RCC 7860 (cell line): ENCODE data around the gene PFKL.
A peak's percentile ranks its signal among the peaks of the same experiment; 100 is the strongest.

Experiments
- DNase-seq: peaks from one replicate; pipeline ENCODE4 v3.0.0-alpha.2; 2015; ENCODE audit warnings: low spot score
- FAIRE-seq: peaks from 2 replicates; lab custom pipeline; 2012; peaks lifted over from hg19 to GRCh38; lab: Jason Lieb, UNC

PFKL gene

DNA sequence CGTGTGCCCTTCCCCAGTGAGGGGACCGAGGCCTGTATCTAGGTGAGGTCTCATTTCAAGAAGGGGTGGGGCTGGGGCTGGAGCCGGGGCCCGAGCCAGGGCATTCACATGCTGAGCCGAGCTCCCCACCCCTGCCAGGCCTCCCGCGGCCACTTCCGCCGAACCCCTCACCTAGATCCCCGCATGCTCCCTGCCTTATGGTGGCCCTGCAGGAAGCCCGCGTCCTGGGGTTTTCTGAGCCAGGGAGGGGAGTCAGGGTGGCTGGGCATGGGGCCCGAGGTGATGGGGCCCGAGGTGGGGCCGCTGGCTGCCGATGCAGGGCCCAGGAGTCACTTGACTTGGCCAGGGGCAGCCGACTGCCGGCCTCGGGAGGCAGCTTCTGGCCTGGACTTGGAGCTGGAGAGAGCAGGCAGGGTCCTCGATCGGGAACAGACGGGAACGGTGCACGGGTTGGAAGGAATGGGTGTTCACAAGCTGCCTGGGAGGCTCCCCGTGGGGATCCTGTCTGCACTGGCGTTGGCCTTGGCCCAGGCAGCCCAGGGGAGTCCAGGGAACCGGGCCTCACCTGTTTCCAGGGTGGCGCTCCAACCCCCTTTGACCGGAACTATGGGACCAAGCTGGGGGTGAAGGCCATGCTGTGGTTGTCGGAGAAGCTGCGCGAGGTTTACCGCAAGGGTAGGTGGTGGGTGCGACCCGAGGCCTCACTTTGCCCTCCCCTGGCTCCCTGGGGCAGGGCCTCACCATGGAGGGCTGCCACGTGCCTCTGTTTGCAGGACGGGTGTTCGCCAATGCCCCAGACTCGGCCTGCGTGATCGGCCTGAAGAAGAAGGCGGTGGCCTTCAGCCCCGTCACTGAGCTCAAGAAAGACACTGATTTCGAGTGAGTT, 25.8 kb downstream of the PFKL start:
- no peak for DNase-seq

DNA sequence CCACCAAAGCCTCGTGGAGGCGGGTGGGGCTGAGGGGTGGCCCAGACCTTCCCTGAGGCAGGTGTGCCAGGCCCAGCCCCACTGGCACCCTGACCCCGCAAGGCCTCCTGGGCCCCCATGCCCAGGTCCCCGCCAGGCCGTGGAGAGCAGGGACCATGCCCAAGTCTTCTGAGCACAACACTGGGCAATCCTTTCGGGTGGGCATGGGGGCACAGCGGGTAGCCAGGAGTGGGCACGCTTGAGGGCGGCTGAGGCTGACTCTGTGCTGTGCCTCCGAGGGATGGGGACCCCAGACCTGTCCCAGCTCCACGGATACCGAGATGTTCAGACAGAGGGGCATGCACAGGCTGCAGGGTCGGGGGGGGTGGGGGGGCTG, 26.4 kb downstream of the PFKL start:
- no peak for DNase-seq
- FAIRE-seq: no peak

More for the DNA sequence above, 25.8 kb downstream of the PFKL start:
- no peak for FAIRE-seq

DNA sequence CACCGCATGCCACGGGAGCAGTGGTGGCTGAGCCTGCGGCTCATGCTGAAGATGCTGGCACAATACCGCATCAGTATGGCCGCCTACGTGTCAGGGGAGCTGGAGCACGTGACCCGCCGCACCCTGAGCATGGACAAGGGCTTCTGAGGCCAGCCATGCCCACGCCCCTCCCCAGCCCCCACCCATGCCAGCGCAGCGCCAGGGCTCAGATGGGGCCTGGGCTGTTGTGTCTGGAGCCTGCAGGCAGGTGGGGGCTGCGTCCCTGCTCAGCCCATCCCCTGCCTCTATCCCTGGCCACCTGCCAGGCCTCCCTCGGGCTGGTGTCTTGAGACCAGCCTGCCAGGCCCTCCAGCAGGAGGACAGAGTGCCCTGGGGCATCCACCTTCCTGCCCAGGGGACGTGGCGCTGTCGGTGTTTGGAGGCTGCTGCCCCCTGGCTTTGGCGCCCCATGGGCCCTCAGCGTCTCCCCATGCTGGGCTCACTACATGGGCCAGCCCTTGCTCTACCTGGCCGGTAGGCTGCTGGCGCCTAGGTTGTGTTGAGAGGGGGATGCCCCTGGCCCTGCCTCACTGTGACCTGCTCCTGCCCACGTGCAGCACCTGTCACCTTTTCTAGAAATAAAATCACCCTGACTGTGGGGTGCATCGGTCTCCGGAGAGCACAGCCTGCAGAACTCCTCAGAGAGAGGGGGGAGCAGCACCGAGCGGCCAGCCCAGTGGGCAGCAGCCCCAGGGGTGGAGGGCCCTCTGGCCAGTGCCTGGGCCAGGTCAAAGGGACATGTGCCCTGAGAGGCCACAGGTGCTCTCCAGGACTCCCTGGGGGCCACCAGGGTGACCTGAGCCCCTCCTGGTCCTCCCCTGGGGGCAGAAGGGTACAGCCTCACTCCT, 27.1 kb downstream of the PFKL start:
- no peak for FAIRE-seq

DNA sequence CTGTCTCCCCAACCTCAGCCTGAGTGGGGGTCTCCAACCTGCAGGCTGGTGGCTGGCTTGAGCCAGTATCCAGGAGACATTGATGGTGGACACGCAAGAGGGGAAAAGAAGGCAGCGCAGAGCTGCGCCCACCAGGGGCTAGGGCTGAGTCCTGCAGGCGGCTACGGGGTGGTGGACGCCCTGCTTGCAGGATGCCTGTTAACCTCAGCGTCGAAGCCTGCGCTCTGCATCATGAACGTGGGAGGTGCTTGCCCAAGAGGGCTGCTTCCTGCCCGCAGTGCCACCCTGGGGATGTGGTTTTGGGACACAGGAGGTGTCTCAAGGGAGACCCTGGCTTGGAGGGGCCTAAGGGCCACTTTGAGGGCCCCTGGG, 27.7 kb downstream of the PFKL start:
- no peak for DNase-seq
- FAIRE-seq: no peak

More for the DNA sequence above, 27.1 kb downstream of the PFKL start:
- DNase-seq: no peak

DNA sequence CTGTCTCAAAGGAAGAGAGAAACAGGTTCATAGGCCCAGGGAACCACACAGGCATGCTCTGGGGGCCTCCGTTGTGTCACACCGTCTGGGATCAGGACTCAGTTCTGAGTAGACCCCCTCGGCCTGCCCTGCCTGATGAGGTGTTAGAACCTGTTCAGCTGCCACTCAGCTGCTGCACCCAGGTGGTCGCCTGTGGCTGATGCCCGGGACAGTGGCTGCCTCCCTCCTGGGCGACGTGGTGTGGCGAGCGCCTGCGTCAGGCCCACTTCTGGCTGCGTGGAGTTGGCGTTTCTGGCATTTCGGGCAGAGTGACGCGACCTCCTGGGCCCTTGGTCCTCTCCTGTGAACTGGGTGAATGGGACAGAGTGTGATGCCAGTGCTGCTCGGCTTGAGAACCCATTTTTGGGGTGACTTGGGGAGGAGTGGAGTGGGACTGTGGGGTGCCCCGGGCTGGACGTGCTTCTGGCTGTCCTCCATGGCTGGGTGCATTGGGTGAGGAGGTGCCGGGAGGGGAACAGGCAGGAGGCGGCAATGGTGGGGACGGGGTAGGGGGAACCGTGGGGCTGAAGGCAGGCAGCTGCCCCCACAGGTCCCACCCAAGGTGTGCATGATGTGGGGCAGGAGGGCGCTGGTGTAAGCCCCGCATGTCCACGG, 28.5 kb downstream of the PFKL start:
- no peak for FAIRE-seq
- no peak for DNase-seq

DNA sequence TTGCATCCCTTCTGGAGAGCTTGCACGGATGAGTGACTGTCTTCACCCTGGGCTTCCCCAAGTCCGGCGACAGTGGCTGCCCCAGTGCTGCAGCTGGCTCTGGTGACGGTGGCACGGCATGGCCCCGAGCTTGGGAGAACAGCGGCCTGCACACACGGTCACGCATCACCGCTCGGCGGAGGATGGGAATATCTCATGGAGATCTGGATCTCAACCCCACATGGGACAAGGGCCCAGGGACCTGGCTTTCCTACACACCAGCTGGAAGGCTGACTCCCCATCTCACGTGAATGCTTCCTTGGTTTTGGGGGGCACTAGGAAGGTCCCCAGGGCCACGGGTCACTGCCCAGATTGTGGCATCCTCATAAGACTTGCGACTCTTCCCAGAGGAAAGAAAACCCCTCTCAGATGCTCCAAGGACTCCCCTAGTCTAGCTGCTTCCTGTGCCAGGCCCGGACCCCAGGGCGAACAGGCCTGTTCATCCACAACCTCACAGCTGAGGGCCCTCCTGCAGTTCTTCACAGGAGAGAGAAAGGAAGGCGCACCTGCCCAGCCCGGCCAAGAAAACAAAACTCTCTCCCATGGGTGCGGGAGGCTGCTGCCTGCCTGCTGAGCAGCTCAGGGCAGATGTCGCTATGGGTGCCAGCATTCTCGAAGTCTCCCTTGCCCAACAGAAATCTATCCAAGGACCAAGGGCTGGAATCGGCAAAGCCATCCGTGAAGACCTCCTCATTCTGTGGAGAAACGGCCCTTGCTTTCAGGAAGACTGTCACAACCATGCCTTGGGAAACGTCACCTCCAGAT, 29.4 kb downstream of the PFKL start:
- peak; percentile 61 for DNase-seq
- FAIRE-seq: no peak

DNA sequence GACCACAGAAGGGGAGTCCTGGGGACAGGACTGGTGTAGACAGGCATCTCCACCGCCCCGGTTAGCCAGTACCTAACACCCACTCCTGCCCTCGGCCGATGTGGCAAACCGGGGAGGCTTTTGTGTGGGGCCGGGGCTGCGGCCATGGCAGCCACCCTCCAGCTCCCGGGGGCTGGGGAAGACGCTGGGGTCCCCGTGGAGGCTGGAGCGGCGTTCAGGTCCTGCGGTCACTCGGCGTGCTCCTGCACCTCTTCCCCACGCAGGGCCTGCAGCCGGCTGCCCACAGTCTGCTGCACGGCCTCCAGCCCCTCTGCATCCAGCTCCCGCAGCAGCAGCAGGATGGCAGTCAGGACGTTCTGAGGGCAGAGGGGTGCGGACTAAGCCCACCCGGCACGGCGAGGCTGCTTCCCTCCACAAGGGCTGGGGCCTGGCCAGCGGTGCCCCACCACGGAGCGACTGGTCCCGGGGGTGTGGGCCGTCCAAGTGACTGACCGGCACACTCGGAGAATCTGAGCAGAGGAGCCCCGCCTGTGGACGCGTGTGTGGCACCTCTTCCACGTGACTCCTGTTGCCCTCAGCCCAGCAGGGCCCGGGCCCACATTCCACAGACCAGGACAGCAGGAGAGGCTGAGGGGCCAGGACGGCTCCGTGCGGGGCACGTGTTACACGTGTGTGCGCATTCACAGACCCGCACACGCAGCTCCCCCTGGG, 30.3 kb downstream of the PFKL start:
- DNase-seq: no peak
- no peak for FAIRE-seq

DNA sequence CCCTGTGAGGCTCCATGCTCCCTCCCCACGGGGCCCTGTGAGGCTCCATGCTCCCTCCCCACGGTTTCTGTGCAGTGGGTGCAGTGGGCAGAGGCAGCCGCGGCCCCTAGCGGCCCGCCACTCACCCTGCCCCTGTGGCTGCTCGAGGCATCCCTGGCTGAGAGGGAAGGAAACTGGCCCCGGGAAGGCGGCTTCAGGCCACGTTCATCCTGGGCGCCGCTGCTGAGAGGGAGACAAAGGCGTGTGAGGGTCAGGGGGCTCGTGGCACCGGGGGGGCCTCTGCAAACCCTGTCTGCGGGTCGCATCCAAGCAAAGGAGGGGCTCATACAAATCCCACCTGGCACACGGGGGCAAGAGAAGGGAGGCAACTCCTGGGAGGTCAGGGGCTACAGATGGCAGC, 30.8 kb downstream of the PFKL start:
- DNase-seq (no peak), FAIRE-seq (no peak)

DNA sequence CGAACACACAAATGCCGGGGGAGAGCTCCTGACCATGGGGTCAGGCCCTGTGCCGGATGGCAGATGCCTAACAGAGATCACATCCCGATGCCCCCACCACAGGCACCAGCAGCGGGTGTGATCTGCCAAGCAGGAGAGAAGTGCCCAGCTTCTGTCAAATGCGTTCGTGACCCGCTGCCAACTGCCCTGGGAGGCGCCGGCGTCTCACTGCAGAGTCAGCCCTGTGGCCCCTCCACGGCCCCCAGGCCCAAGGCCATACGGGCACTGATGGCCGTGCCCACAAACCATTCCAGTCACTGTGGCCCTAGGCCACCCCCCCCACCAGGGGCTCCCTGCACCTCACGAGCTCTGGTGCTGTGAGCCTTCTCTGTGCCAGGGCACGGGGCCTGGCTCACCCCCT, 31.4 kb downstream of the PFKL start:
- FAIRE-seq (no peak), DNase-seq (no peak)

DNA sequence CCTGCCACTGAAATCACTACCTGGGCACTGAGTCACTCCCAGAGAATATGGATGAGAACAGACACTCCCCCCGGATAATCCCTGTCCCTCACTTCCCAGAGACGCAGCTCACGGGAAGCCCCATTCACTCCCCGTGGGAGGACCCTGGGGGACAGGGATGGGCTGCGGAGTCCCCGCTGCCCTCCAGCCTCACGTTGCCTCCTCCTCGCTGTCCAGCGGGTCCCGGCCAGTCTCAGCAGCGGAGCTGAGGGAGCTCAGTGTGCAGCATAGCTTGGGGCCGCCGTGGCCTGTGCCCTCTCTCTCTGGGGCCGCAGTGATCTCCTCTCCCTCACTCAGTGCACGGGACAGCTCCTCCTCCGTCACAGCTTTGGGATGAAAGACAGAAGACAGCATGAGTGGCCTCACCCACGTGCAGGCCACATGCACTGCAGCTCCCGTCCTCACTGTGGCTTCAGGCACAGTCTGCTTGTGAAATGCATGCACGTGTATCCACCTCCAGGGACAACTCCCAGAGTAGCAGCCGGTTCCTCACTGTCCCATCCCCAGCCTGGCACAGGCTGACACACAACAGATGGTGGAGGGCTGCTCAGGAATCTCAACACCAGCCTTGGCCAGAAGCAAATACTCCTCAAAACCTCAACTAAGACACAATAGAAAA, 31.9 kb downstream of the PFKL start:
- FAIRE-seq: no peak
- DNase-seq: no peak

DNA sequence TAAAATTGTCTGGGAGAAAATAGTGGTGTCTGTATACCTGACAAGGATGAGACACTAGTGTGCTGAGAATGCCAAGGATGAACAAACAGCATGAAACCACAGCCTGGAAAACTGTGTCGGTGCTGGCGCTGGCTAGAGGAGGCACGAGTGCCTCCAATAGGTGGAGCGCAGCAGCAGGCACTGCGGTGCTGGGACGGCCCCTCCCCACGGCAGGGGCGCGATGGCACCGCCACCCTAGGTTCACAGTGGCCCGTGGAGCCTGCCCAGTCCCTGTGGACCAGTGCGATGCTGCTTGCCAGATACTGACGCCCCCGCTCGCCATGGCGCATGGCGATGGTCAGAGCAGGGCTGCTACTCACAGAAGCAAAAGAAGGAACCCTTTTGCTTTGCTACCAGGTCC, 32.5 kb downstream of the PFKL start:
- FAIRE-seq (no peak), DNase-seq (no peak)

DNA sequence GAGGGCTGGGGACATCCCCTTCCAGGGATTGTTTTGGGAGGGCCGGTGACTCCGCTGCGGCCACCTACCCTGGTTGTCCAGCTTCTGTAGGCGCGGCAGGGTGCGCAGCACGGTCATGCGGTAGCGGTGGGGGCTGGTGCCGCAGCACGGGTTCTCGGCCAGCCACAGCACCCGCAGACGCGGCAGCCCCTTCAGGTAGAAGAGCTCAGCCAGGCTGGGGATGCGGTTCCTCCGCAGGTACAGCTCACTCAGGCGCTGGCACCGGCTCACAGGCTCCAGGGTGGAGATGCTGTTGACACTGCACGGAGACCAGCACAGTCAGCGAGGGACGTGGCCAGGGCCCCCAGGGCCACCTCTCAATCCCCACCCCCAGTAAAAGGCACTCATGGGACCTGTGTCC, 33.1 kb downstream of the PFKL start:
- FAIRE-seq: no peak

DNA sequence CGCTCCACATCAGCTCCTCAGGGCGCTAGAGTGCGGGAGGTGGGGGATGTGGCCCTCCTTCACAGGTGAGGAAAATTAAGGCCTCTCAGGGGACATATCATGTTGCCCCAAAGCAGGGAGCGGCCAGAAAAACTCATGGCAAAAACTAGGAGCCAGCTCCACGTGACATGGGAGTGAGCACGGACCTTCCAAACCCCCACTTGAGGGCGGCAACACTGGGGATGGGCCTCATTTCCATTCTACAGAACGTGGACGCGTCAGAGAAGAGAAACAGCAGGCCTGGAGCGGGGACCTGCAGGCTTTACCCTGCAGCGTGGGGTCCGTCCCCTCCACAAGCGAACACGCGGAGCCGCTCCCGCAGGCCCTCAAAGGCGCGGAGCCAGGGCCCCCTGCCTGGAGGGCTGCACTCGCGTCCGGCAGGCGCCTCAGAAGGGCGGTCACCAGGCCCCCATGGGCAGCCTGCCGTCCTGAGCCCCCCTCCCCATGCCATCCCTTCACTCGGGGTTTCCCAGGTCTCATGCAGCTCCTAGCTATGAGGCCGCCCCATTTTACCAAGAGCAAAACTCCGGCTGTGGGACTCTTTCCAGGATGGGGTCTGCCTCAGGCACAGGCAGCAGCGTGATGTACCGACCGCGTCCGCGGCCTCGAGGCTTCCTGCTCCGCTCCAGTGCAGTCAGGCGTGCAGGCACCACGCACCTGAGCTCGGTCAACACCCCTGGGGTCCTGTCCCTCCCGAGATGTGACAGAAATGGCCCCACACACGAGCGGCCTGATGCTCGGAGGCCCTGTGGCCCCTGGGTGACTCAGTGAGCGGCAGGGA, 33.9 kb downstream of the PFKL start:
- no peak for FAIRE-seq
- DNase-seq: no peak

More for the DNA sequence above, 33.1 kb downstream of the PFKL start:
- no peak for DNase-seq

DNA sequence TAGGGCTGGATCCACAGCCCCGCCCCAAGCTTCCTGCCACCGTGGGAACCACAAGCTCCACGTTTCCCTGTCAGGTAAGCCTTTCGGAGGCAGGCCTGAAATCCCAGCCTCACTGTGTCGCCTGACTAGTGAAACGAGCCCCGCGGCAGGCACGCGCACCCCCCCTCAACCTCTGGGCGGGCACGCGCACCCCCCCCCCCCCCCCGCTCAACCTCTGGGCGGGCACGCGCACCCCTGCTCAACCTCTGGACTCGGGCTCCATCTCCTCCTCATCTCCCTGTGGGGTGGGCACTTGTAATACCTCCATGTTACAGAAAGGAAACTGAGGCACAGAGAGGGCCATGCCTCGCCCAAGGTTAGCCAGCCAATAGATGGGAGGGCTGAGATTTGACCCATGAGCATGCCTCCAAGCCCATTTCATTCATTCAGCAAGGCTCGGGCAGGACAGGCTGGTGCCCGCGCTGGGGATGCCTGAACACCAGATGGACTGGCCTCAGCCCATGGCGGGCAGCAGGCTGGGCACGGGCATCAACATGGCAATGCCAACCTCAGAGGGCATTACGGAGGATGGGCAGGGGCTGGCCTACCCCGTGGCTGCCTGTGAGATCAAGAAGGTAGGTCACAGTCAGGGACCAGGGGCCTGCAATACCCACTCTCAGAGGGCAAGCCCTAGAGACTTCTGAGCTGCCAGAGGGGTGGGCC, 34.6 kb downstream of the PFKL start:
- DNase-seq (no peak), FAIRE-seq (no peak)

DNA sequence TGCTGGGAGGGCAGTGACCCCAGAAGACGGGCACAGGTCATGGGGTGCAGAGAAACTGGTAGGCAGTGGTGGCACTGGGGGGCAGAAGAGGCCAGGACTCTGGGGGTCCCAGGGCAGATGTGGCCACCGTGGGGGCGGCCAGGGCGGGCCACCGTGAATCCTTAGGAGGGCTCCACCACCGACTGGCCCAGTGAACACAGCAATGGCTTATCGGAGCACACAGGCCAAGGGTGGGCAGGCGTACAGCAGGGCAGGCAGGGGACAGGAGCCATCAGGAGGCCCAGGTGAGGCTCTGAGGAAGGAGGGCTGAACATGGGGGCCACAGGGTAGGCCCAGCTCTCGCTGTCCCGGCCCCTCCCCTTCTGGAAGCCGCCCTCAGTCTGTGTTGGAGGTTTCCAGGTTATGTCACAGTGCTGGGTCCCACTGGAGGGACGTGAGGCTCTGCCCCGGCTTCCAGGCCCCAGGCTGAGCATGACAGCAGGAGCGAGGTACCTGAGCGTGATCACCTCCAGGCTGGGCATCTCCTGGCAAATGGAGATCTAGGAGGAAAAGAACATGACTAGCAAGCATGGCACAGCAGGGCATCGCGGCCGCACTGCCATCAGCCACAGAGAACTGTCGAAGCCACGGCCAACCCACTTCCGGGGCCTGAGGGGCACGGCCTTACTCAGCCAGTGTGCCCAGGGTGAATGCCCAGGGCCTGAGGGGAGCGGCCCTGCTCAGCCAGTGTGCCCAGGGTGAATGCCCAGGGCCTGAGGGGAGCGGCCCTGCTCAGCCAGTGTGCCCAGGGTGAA, 35.6 kb downstream of the PFKL start:
- DNase-seq (no peak), FAIRE-seq (no peak)

DNA sequence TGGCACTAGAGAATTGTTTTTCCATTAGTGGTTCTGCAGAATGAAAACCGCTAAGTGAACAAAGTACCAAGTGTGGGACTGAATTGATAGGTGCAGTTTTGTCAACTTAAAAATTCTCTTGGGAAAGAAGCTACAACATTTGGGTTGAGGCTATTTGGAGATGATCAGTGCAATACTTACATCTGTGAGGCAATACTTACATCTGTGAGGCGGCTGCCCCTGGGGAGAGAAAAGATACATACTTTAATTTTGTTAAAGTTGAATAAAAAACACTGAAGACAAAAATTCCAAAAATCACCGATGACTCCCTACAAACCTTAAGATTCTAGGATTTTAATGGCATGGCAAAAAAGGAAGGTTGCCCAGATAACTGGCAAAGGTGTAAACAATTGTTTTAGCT, 37.6 kb downstream of the PFKL start:
- FAIRE-seq: no peak
- DNase-seq: no peak
